Esophagus squamous epithelium (tissue), 4 donors: ENCODE data around the gene DOCK2.

Experiments
- POLR2A ChIP-seq, 4 donors: fragments of 450-650 bp; IDR thresholded peaks; one replicate each; pipeline ENCODE4 v1.6.1; 2017; ENCODE audit warnings: antibody characterized with exemption in 4 of 4, mild to moderate bottlenecking in 4 of 4, moderate library complexity in 3 of 4
- TF ChIP-seq, protein P1 (sequence below), 6 experiments: fragments of 450-650 bp in 4 of 6; fragments of 200-600 bp in 2 of 6; sonication (generic) in 2 of 6; IDR thresholded peaks; one replicate each; pipeline ENCODE4 v1.5.1; 2016 to 2019; ENCODE audit warnings: antibody characterized with exemption in 6 of 6, mild to moderate bottlenecking in 4 of 6, moderate library complexity in 4 of 6

GRCh38 chr5:170115925-170116324, 478.9 kb downstream of the DOCK2 start:
- TF ChIP-seq, protein P1, sequence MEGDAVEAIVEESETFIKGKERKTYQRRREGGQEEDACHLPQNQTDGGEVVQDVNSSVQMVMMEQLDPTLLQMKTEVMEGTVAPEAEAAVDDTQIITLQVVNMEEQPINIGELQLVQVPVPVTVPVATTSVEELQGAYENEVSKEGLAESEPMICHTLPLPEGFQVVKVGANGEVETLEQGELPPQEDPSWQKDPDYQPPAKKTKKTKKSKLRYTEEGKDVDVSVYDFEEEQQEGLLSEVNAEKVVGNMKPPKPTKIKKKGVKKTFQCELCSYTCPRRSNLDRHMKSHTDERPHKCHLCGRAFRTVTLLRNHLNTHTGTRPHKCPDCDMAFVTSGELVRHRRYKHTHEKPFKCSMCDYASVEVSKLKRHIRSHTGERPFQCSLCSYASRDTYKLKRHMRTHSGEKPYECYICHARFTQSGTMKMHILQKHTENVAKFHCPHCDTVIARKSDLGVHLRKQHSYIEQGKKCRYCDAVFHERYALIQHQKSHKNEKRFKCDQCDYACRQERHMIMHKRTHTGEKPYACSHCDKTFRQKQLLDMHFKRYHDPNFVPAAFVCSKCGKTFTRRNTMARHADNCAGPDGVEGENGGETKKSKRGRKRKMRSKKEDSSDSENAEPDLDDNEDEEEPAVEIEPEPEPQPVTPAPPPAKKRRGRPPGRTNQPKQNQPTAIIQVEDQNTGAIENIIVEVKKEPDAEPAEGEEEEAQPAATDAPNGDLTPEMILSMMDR (IDR thresholded peaks at IDR 0.05), result no peak
- TF ChIP-seq POLR2A (IDR thresholded peaks at IDR 0.05), result no peak
